ENCODE results near the gene MICAL2. TPM values are rescaled to one million over a fixed set of nuclear protein-coding genes. Genes with fewer than 3 reads are reported as not detected.
A peak's percentile ranks its signal among the peaks of the same experiment; 100 is the strongest.

MICAL2 gene
- total and polyA plus RNA-seq, 2 of the 13 experiments (the other 11 are each of a cell fraction or from before 2014, with no cell fraction given) = 0.78 to 1.1 TPM

- TF ChIP-seq, protein P1, sequence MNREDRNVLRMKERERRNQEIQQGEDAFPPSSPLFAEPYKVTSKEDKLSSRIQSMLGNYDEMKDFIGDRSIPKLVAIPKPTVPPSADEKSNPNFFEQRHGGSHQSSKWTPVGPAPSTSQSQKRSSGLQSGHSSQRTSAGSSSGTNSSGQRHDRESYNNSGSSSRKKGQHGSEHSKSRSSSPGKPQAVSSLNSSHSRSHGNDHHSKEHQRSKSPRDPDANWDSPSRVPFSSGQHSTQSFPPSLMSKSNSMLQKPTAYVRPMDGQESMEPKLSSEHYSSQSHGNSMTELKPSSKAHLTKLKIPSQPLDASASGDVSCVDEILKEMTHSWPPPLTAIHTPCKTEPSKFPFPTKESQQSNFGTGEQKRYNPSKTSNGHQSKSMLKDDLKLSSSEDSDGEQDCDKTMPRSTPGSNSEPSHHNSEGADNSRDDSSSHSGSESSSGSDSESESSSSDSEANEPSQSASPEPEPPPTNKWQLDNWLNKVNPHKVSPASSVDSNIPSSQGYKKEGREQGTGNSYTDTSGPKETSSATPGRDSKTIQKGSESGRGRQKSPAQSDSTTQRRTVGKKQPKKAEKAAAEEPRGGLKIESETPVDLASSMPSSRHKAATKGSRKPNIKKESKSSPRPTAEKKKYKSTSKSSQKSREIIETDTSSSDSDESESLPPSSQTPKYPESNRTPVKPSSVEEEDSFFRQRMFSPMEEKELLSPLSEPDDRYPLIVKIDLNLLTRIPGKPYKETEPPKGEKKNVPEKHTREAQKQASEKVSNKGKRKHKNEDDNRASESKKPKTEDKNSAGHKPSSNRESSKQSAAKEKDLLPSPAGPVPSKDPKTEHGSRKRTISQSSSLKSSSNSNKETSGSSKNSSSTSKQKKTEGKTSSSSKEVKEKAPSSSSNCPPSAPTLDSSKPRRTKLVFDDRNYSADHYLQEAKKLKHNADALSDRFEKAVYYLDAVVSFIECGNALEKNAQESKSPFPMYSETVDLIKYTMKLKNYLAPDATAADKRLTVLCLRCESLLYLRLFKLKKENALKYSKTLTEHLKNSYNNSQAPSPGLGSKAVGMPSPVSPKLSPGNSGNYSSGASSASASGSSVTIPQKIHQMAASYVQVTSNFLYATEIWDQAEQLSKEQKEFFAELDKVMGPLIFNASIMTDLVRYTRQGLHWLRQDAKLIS (CRISPR knock-in tag; IDR thresholded peaks at IDR 0.05) = no peak
- TF ChIP-seq BCL6 (CRISPR knock-in tag; IDR thresholded peaks at IDR 0.05) (no peak), DMTF1 (CRISPR knock-in tag; IDR thresholded peaks at IDR 0.05) (no peak), ISX (CRISPR knock-in tag; conservative IDR thresholded peaks at IDR 0.05) (no peak), ZNF337 (CRISPR knock-in tag; IDR thresholded peaks at IDR 0.05; ENCODE audit: borderline replicate concordance, low read depth) (no peak), ZNF232 (CRISPR knock-in tag; IDR thresholded peaks at IDR 0.05; ENCODE audit: borderline replicate concordance) (no peak), ZNF143 (CRISPR knock-in tag; IDR thresholded peaks at IDR 0.05) (no peak), NR3C1 (CRISPR knock-in tag; IDR thresholded peaks at IDR 0.05) (no peak), ZZZ3 (CRISPR knock-in tag; IDR thresholded peaks at IDR 0.05; ENCODE audit: borderline replicate concordance) (no peak), PREB (CRISPR knock-in tag; IDR thresholded peaks at IDR 0.05) (no peak), MED1 (CRISPR knock-in tag; IDR thresholded peaks at IDR 0.05) (0 out of 2 replicates have a peak, but pooled peaks have one; percentile 18)
- TF ChIP-seq, protein P2, sequence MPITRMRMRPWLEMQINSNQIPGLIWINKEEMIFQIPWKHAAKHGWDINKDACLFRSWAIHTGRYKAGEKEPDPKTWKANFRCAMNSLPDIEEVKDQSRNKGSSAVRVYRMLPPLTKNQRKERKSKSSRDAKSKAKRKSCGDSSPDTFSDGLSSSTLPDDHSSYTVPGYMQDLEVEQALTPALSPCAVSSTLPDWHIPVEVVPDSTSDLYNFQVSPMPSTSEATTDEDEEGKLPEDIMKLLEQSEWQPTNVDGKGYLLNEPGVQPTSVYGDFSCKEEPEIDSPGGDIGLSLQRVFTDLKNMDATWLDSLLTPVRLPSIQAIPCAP (CRISPR knock-in tag; IDR thresholded peaks at IDR 0.05; ENCODE audit: low read depth) = no peak
- TF ChIP-seq, protein P3, sequence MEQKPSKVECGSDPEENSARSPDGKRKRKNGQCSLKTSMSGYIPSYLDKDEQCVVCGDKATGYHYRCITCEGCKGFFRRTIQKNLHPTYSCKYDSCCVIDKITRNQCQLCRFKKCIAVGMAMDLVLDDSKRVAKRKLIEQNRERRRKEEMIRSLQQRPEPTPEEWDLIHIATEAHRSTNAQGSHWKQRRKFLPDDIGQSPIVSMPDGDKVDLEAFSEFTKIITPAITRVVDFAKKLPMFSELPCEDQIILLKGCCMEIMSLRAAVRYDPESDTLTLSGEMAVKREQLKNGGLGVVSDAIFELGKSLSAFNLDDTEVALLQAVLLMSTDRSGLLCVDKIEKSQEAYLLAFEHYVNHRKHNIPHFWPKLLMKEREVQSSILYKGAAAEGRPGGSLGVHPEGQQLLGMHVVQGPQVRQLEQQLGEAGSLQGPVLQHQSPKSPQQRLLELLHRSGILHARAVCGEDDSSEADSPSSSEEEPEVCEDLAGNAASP (CRISPR knock-in tag; IDR thresholded peaks at IDR 0.05; ENCODE audit: borderline replicate concordance) = no peak
- TF ChIP-seq, protein P4, sequence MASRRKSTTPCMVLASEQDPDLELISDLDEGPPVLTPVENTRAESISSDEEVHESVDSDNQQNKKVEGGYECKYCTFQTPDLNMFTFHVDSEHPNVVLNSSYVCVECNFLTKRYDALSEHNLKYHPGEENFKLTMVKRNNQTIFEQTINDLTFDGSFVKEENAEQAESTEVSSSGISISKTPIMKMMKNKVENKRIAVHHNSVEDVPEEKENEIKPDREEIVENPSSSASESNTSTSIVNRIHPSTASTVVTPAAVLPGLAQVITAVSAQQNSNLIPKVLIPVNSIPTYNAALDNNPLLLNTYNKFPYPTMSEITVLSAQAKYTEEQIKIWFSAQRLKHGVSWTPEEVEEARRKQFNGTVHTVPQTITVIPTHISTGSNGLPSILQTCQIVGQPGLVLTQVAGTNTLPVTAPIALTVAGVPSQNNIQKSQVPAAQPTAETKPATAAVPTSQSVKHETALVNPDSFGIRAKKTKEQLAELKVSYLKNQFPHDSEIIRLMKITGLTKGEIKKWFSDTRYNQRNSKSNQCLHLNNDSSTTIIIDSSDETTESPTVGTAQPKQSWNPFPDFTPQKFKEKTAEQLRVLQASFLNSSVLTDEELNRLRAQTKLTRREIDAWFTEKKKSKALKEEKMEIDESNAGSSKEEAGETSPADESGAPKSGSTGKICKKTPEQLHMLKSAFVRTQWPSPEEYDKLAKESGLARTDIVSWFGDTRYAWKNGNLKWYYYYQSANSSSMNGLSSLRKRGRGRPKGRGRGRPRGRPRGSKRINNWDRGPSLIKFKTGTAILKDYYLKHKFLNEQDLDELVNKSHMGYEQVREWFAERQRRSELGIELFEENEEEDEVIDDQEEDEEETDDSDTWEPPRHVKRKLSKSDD (CRISPR knock-in tag; IDR thresholded peaks at IDR 0.05; ENCODE audit: low read depth) = no peak
- TF ChIP-seq, protein P5, sequence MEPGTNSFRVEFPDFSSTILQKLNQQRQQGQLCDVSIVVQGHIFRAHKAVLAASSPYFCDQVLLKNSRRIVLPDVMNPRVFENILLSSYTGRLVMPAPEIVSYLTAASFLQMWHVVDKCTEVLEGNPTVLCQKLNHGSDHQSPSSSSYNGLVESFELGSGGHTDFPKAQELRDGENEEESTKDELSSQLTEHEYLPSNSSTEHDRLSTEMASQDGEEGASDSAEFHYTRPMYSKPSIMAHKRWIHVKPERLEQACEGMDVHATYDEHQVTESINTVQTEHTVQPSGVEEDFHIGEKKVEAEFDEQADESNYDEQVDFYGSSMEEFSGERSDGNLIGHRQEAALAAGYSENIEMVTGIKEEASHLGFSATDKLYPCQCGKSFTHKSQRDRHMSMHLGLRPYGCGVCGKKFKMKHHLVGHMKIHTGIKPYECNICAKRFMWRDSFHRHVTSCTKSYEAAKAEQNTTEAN (CRISPR knock-in tag; conservative IDR thresholded peaks at IDR 0.05) = no peak
Measured at GRCh38 chr11:12110201-12110713, at the start of gene MICAL2 (continued).
